HEK293 (cell line): ENCODE data around the gene PGBD1.
A peak's percentile ranks its signal among the peaks of the same experiment; 100 is the strongest.

Experiments
- AEBP2 ChIP-seq: fragments of 450-650 bp; formaldehyde crosslinking; IDR thresholded peaks from 2 replicates; pipeline ENCODE4 v1.5.1; 2016; ENCODE audit warnings: missing biosample characterization, missing genetic modification characterization, borderline replicate concordance
- GFI1B ChIP-seq: fragments of 450-650 bp; formaldehyde crosslinking; IDR thresholded peaks from 2 replicates; pipeline ENCODE4 v1.5.1; 2016; ENCODE audit warnings: missing biosample characterization, missing genetic modification characterization
- GLIS1 ChIP-seq: fragments of 450-650 bp; formaldehyde crosslinking; IDR thresholded peaks from 2 replicates; pipeline ENCODE4 v1.5.1; 2016; ENCODE audit warnings: missing biosample characterization, missing genetic modification characterization
- KLF16 ChIP-seq: fragments of 450-650 bp; formaldehyde crosslinking; IDR thresholded peaks from 2 replicates; pipeline ENCODE4 v1.5.1; 2017; ENCODE audit warnings: missing biosample characterization, missing genetic modification characterization
- OSR2 ChIP-seq: fragments of 450-650 bp; formaldehyde crosslinking; IDR thresholded peaks from 2 replicates; pipeline ENCODE4 v1.5.1; 2016; ENCODE audit warnings: missing biosample characterization, missing genetic modification characterization
- PRDM2 ChIP-seq: fragments of 450-650 bp; formaldehyde crosslinking; IDR thresholded peaks from 2 replicates; pipeline ENCODE4 v1.5.1; 2016; ENCODE audit warnings: missing biosample characterization, missing genetic modification characterization, borderline replicate concordance
- YY2 ChIP-seq: fragments of 450-650 bp; formaldehyde crosslinking; IDR thresholded peaks from 2 replicates; pipeline ENCODE4 v1.5.1; 2016; ENCODE audit warnings: missing biosample characterization, missing genetic modification characterization
- ZBTB21 ChIP-seq: fragments of 450-650 bp; formaldehyde crosslinking; IDR thresholded peaks from 2 replicates; pipeline ENCODE4 v1.5.1; 2017; ENCODE audit warnings: missing biosample characterization, missing genetic modification characterization
- ZNF10 ChIP-seq: fragments of 450-650 bp; formaldehyde crosslinking; IDR thresholded peaks from 2 replicates; pipeline ENCODE4 v1.5.1; 2017; ENCODE audit warnings: missing biosample characterization, missing genetic modification characterization
- ZNF132 ChIP-seq: fragments of 450-650 bp; formaldehyde crosslinking; IDR thresholded peaks from 2 replicates; pipeline ENCODE4 v1.5.1; 2017; ENCODE audit warnings: missing biosample characterization, missing genetic modification characterization, borderline replicate concordance
- ZNF214 ChIP-seq: fragments of 450-650 bp; formaldehyde crosslinking; IDR thresholded peaks from 2 replicates; pipeline ENCODE4 v1.5.1; 2017; ENCODE audit warnings: missing biosample characterization, mild to moderate bottlenecking, missing genetic modification characterization, borderline replicate concordance
- ZNF26 ChIP-seq: fragments of 450-650 bp; formaldehyde crosslinking; IDR thresholded peaks from 2 replicates; pipeline ENCODE4 v1.5.1; 2016; ENCODE audit warnings: missing biosample characterization, missing genetic modification characterization
- ZNF404 ChIP-seq: fragments of 450-650 bp; formaldehyde crosslinking; IDR thresholded peaks from 2 replicates; pipeline ENCODE4 v1.5.1; 2017; ENCODE audit warnings: missing biosample characterization, missing genetic modification characterization
- ZNF473 ChIP-seq: fragments of 450-650 bp; formaldehyde crosslinking; IDR thresholded peaks from 2 replicates; pipeline ENCODE4 v1.5.1; 2017; ENCODE audit warnings: missing biosample characterization, missing genetic modification characterization
- ZNF501 ChIP-seq: fragments of 450-650 bp; formaldehyde crosslinking; IDR thresholded peaks from 2 replicates; pipeline ENCODE4 v1.5.1; 2016; ENCODE audit warnings: missing biosample characterization, missing genetic modification characterization
- ZNF521 ChIP-seq: fragments of 450-650 bp; formaldehyde crosslinking; IDR thresholded peaks from 2 replicates; pipeline ENCODE4 v1.5.1; 2017; ENCODE audit warnings: missing biosample characterization, mild to moderate bottlenecking, missing genetic modification characterization
- ZNF555 ChIP-seq: fragments of 450-650 bp; formaldehyde crosslinking; conservative IDR thresholded peaks from 2 replicates; pipeline ENCODE4 v1.5.1; 2017; ENCODE audit warnings: missing biosample characterization, mild to moderate bottlenecking, missing genetic modification characterization, inconsistent platforms
- ZNF580 ChIP-seq: fragments of 450-650 bp; formaldehyde crosslinking; IDR thresholded peaks from 2 replicates; pipeline ENCODE4 v1.5.1; 2016; ENCODE audit warnings: missing biosample characterization, missing genetic modification characterization
- ZNF639 ChIP-seq: fragments of 450-650 bp; formaldehyde crosslinking; IDR thresholded peaks from 2 replicates; pipeline ENCODE4 v1.5.1; 2016; ENCODE audit warnings: missing biosample characterization, missing genetic modification characterization
- ZNF670 ChIP-seq: fragments of 450-650 bp; formaldehyde crosslinking; IDR thresholded peaks from 2 replicates; pipeline ENCODE4 v1.5.1; 2016; ENCODE audit warnings: missing biosample characterization, missing genetic modification characterization, low read depth
- ZNF677 ChIP-seq: fragments of 450-650 bp; IDR thresholded peaks from 2 replicates; pipeline ENCODE4 v1.5.0; 2018; ENCODE audit warnings: missing biosample characterization, mild to moderate bottlenecking, missing genetic modification characterization, moderate library complexity
- ZNF701 ChIP-seq: fragments of 450-650 bp; formaldehyde crosslinking; IDR thresholded peaks from 2 replicates; pipeline ENCODE4 v1.5.1; 2016; ENCODE audit warnings: missing biosample characterization, missing genetic modification characterization
- ZNF704 ChIP-seq: fragments of 450-650 bp; formaldehyde crosslinking; IDR thresholded peaks from 2 replicates; pipeline ENCODE4 v1.5.1; 2016; ENCODE audit warnings: missing biosample characterization, missing genetic modification characterization
- ZSCAN4 ChIP-seq: fragments of 450-650 bp; formaldehyde crosslinking; IDR thresholded peaks from 2 replicates; pipeline ENCODE4 v1.5.1; 2017; ENCODE audit warnings: missing biosample characterization, missing genetic modification characterization

PGBD1 gene

GRCh38 chr6:28349892-28350737, 68.7 kb downstream of the PGBD1 start, which contains the start of gene ZKSCAN3 (continued):
- TF ChIP-seq ZNF26 (tag by site-specific recombination) (no peak), OSR2 (tag by site-specific recombination) (peak; percentile 61), ZNF214 (tag by site-specific recombination) (no peak), ZNF704 (no peak), ZNF670 (tag by site-specific recombination) (no peak), ZSCAN4 (tag by site-specific recombination) (peak; percentile 93), GLIS1 (tag by site-specific recombination) (peak; percentile 73), KLF16 (tag by site-specific recombination) (no peak; the same call in none of the 2 replicates), ZNF404 (no peak), ZNF473 (tag by site-specific recombination) (no peak), ZNF521 (tag by site-specific recombination) (no peak), AEBP2 (no peak), ZNF677 (tag by site-specific recombination) (no peak), ZBTB21 (tag by site-specific recombination) (no peak), YY2 (tag by site-specific recombination) (peak; percentile 33; the same call in 1 of the 2 replicates), ZNF10 (tag by site-specific recombination) (no peak), ZNF501 (tag by site-specific recombination) (peak; percentile 98), ZNF555 (tag by site-specific recombination) (no peak), ZNF580 (tag by site-specific recombination) (peak; percentile 66; the same call in 1 of the 2 replicates), ZNF701 (no peak), ZNF132 (tag by site-specific recombination) (no peak), GFI1B (tag by site-specific recombination) (0 out of 2 replicates have a peak, but pooled peaks have one; percentile 39), ZNF639 (tag by site-specific recombination) (peak; percentile 91), PRDM2 (tag by site-specific recombination) (no peak)
